Nephron progenitor cell (in vitro differentiated cells): ENCODE data around the gene GPR137B.

Experiments used
- DNase-seq: peaks from one replicate; pipeline ENCODE4 v3.0.0; 2021
- H3K27ac Mint-ChIP-seq: 2 replicates; pipeline ENCODE4 v1.8.0; 2021; ENCODE audit warnings: mild to moderate bottlenecking, moderate library complexity, mixed read lengths
- H3K27me3 Mint-ChIP-seq: 2 replicates; pipeline ENCODE4 v1.8.0; 2021; ENCODE audit warnings: mild to moderate bottlenecking, low read depth, mixed read lengths; ENCODE audit not compliant: poor library complexity
- H3K36me3 Mint-ChIP-seq: 2 replicates; pipeline ENCODE4 v1.8.0; 2021; ENCODE audit warnings: low read depth, mixed read lengths
- H3K4me1 Mint-ChIP-seq: 2 replicates; pipeline ENCODE4 v1.8.0; 2021; ENCODE audit warnings: mixed read lengths
- H3K4me3 Mint-ChIP-seq: 2 replicates; pipeline ENCODE4 v1.8.0; 2021; ENCODE audit warnings: mild to moderate bottlenecking, moderate library complexity, mixed read lengths
- H3K9me3 Mint-ChIP-seq: 2 replicates; pipeline ENCODE4 v1.8.0; 2021; ENCODE audit warnings: mild to moderate bottlenecking, moderate library complexity, mixed read lengths
- CTCF ChIP-seq: fragments of 200-600 bp; sonication (generic); IDR thresholded peaks from 2 replicates; pipeline ENCODE4 v1.5.0; 2021; ENCODE audit warnings: antibody characterized with exemption

GPR137B gene

GRCh38 chr1:236168716-236169429 lies 26.5 kb downstream of the GPR137B start:
- TF ChIP-seq CTCF, result no peak
- H3K27ac Mint-ChIP-seq, result no peak overlapping the region

GRCh38 chr1:236172041-236172579 lies 29.8 kb downstream of the GPR137B start:
- Mint-ChIP-seq H3K27me3 (peaks cover 14% of the 10 kb centered on the region), H3K4me1 (peaks cover 35% of the 10 kb centered on the region), H3K4me3 (no peak overlapping the region), H3K27ac (no peak overlapping the region), H3K36me3 (peaks cover 43% of the 10 kb centered on the region), H3K9me3 (peaks cover 6% of the 10 kb centered on the region)
- DNase-seq, result no peak
- TF ChIP-seq CTCF, result no peak

More at GRCh38 chr1:236168716-236169429, 26.5 kb downstream of the GPR137B start:
- Mint-ChIP-seq H3K27me3 (peaks cover 14% of the 10 kb centered on the region), H3K4me3 (no peak overlapping the region), H3K9me3 (peaks cover 21% of the 10 kb centered on the region), H3K36me3 (peaks cover 59% of the 10 kb centered on the region), H3K4me1 (peaks cover 6% of the 10 kb centered on the region)
- no peak for DNase-seq

GRCh38 chr1:236173174-236173767 lies 30.9 kb downstream of the GPR137B start:
- Mint-ChIP-seq H3K36me3 (peaks cover 41% of the 10 kb centered on the region), H3K4me3 (no peak overlapping the region), H3K4me1 (peaks cover 38% of the 10 kb centered on the region), H3K9me3 (no peaks in the 10 kb centered on the region), H3K27me3 (peaks cover 14% of the 10 kb centered on the region), H3K27ac (no peak overlapping the region)
- no peak for TF ChIP-seq CTCF
- no peak for DNase-seq

DNA sequence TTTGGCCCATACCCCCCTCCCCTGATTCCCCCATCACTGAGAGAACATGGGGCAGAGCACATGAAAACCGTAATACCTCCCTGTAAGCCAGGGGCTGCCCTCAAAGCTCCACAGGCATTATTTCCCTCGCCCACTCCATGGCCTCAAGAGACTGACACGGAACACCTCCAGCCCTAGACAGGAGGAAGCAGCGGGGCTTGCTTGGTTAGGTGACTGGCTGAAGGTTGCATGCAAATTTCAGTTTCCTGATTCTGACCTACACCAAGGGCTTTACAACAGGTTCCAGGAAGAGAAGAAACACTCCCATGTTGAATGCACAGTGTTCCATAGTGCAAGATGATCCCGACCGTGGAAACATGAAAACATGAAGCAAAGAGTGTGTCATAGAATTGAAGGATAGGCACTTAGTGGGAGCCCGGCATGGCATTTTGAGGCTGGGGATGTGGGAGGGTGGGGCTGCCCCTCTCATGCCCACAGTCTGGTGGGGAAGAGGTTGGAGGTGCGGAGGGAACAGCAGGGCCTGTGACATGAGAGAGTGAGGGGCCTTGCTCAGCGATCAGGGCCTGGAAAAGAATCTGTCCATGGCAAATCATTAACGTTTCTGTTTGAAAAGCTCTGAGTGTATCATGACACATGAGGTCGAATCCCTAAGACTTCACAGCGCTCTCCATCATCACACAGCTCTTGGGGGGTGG lies 33.5 kb downstream of the GPR137B start:
- Mint-ChIP-seq H3K9me3 (no peaks in the 10 kb centered on the region), H3K27me3 (peaks cover 9% of the 10 kb centered on the region), H3K36me3 (peaks cover 51% of the 10 kb centered on the region), H3K4me1 (peaks cover 38% of the 10 kb centered on the region), H3K27ac (no peak overlapping the region), H3K4me3 (no peak overlapping the region)
- no peak for TF ChIP-seq CTCF
- DNase-seq, result no peak

DNA sequence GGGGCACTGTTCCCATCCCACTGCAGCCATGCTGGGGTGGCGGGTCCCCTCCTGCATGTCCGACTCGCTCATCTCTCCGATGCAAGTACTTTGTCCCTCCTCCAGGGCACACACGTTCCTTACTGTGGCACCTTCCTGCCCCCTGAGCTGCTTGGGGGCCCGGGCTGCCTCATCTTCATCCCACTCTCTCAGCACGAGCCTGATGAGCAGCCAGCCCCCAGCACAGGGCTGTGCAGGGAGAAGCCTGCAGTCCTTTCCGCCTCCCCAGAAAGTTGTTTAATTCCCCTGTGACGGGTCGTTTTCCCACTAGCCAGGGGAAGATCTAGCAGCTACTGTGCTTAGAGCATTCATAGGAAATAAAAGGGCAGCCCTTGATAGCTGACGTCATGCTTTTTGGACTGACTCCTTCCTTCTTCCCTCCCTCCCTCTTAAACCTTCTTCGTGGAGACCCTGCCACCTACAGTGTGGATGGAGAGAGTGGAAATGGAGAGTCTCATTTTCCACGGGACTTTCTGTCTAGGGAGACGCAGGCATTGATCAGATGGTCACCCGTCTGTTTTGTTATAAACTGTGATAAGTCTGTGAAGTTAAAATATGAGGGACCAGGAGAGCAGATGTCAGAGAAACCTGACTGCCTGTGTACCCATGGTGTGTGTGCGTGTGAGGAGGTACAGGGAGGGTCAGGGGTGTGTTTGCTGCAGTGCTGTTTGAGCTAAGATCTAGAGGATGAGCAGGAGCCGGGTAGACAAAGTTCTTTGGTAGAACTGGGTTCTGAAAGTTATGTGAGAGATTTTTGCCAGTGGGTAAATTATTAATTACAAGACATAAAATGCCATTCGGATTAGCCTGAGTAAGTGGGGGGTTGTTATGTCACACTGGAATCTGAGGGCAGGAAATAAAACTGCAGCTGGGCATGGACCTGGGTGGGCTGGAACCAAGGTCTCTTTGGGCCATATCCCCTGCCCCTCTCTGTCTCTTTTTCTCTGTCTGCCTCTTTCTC lies 34.3 kb downstream of the GPR137B start:
- no peak for DNase-seq
- peak overlapping the region; percentile 17 for H3K27ac Mint-ChIP-seq
- H3K4me3 Mint-ChIP-seq, result no peak overlapping the region
- no peak for TF ChIP-seq CTCF
- no peaks in the 10 kb centered on the region for H3K9me3 Mint-ChIP-seq
- H3K36me3 Mint-ChIP-seq, result peaks cover 50% of the 10 kb centered on the region
- H3K27me3 Mint-ChIP-seq, result peaks cover 10% of the 10 kb centered on the region
- peaks cover 33% of the 10 kb centered on the region for H3K4me1 Mint-ChIP-seq
